GM21576 (cell line): ENCODE data around the gene SBSN.

ENCODE experiments used
- ATAC-seq: cut with Tn5 transposase; IDR thresholded peaks from one replicate; pipeline ENCODE4 v1.9.1; 2021; ENCODE audit warnings: mild to moderate bottlenecking, moderate library complexity; ENCODE audit not compliant: unreplicated experiment

Gene SBSN

GRCh38 chr19:35528218-35529038, at the start of gene SBSN:
SBSN (minus strand) TSS chr19:35528311; CDS start chr19:35528281, 30 bp downstream.
- no peak for ATAC-seq

GRCh38 chr19:35571406-35571965, 43.4 kb upstream of the SBSN start:
- no peak for ATAC-seq

GRCh38 chr19:35569281-35569781, 41.2 kb upstream of the SBSN start:
- no peak for ATAC-seq

GRCh38 chr19:35566738-35567137, 38.6 kb upstream of the SBSN start:
- no peak for ATAC-seq

GRCh38 chr19:35565016-35565856, 37.1 kb upstream of the SBSN start:
- ATAC-seq: no peak

GRCh38 chr19:35563207-35563829, 35.2 kb upstream of the SBSN start, which contains the start of gene ATP4A:
ATP4A (minus strand) TSS chr19:35563658; CDS start chr19:35563629, 29 bp downstream.
- ATAC-seq: no peak

- no peak for ATAC-seq
These were observed 34.7 kb upstream of the SBSN start for GRCh38 chr19:35562776-35563175.

GRCh38 chr19:35562336-35562735, 34.2 kb upstream of the SBSN start:
- no peak for ATAC-seq

GRCh38 chr19:35561436-35561835, 33.3 kb upstream of the SBSN start:
- no peak for ATAC-seq

- no peak for ATAC-seq
These were observed 32.6 kb upstream of the SBSN start for GRCh38 chr19:35560677-35561076.

GRCh38 chr19:35560271-35560670, 32.2 kb upstream of the SBSN start:
- ATAC-seq: no peak

GRCh38 chr19:35559781-35560180, 31.7 kb upstream of the SBSN start:
- ATAC-seq: no peak

- ATAC-seq: no peak
These were observed 31.2 kb upstream of the SBSN start for GRCh38 chr19:35559281-35559659.

GRCh38 chr19:35558400-35559280, 30.5 kb upstream of the SBSN start:
- ATAC-seq: no peak

- ATAC-seq: no peak
These were observed 29.7 kb upstream of the SBSN start for GRCh38 chr19:35557539-35558399.

- no peak for ATAC-seq
These were observed 28.9 kb upstream of the SBSN start for GRCh38 chr19:35556846-35557538.

GRCh38 chr19:35556025-35556590, 28.0 kb upstream of the SBSN start:
- no peak for ATAC-seq
